Smooth muscle cell of the brain vasculature (primary cell): ENCODE measurements around the gene TMEM161A.
A peak's percentile ranks its signal among the peaks of the same experiment; 100 is the strongest.
"Not testable (repeated sequence)": the region's sequence is repeated elsewhere in the genome, so short reads cannot be mapped to it uniquely, and the experiment has no call there.

ENCODE experiments used
- DNase-seq: peaks from one replicate; pipeline ENCODE4 v3.0.0-alpha.2; 2012; ENCODE audit warnings: low read depth, low spot score

TMEM161A gene

DNA sequence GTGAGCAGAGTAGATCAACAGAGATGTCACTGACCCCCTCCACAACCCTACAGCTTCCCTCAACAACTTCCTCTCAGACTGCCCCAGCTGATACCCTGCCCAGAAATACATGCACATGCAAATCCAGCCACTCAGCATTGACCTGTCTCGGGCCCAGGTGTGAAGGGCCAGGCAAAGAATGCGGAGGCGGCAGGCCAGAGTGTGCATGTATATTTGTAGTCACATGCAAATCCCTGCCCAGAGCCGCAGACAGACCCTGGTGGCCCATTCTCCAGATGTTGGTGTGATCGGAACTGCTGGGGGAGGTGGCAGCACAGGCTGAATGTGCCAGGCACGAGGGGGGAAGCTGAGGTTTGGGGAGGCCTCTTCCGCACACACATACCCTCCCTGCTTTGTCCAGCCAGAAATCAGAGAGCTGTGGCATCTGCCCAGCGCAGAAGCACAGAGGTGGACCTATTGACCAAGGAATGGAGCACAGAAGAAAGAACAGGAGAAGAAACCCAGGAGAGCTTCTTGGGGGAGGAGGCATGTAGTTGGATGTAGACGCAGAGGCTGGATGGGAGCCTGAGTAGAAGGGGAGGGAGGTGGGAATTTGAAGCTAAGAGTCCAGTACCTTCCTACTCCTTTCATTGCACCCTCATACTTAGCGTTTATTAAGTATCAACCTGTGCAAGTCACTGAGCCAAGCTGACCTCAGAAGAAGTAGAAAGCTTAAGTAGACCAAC is 17.4 kb upstream of the TMEM161A start:
- DNase-seq: no peak

- no peak for DNase-seq
Measured at GRCh38 chr19:19154768-19155494, 16.7 kb upstream of the TMEM161A start.

- no peak for DNase-seq
Measured at GRCh38 chr19:19152668-19153384, 14.5 kb upstream of the TMEM161A start.

GRCh38 chr19:19151418-19151817 is 13.1 kb upstream of the TMEM161A start:
- no peak for DNase-seq

DNA sequence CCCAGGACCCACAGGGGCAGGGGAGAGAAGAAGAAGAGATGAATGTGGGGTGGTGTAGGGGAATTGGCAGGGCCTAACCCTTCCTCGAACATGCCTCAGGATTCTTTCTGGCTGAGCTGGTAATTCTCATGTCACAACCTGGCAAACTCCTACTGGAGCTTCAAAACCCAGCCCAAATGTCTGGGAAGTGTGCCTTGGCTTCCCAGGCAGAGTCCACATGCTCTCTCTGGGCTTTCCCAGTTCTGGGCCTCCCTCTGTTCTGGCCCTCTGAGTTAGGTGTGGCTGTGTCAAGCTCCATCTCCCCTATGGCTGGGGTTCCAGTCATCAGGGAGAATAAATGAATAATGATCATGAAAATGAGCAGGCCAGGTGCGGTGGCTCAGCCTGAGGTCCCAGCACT is 11.2 kb upstream of the TMEM161A start:
- DNase-seq: no peak

DNA sequence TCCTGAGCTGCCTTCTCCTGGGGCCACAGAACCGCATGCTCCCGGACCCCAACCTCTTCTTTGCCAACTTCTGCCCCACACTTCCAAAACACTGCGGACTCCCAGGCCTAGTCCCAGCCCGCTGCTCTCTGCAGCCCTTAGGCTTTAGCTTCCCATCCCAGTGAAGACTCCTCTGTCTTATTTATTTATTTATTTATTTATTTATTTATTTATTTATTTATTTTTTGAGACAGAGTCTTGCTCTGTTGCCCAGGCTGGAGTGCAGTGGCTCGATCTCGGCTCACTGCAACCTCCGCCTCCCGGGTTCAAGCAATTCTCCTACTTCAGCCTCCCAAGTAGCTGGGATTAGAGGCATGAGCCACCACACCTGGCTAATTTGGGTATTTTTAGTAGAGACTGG is 10.2 kb upstream of the TMEM161A start:
- DNase-seq: not testable (repeated sequence)

DNA sequence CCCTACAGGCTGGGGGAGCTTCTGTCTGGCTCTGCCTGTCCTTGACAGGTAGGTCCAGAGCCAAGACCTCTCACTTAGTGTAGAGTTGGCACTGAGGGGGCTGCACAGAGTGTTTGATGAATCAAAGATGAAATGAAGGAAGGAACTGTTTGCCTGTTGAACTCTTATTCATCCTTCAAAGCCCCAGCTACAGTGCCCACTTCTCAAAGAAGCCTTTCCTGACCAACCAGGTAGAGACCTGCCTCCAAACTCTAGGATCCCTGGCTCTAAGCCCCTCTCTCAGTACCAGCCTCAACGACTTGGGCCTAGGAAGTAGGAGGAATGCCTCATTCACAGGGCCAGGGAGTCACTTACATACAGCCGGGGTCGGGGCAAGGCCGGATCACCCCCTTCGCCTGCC is 9.1 kb upstream of the TMEM161A start:
- no peak for DNase-seq

DNA sequence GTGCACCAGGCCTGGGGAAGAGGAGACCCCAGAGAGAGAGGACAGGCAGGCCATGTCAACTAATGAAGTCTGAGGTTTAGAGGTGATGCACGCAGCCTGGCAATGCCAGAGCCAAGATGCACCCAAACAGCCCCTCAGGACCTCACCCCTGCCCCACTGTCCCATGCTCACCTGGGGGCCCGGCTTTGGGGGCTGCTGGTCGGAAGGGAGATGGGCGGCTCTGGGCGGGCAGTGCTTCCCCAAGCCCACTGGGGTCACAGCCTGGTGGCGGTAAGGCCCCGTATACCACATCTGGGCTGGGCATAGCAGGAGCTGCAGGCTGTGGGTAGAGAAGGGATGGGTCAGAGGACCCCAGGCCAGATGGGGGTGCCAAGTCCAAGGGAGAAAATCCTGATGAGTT is 8.6 kb upstream of the TMEM161A start:
- no peak for DNase-seq

DNA sequence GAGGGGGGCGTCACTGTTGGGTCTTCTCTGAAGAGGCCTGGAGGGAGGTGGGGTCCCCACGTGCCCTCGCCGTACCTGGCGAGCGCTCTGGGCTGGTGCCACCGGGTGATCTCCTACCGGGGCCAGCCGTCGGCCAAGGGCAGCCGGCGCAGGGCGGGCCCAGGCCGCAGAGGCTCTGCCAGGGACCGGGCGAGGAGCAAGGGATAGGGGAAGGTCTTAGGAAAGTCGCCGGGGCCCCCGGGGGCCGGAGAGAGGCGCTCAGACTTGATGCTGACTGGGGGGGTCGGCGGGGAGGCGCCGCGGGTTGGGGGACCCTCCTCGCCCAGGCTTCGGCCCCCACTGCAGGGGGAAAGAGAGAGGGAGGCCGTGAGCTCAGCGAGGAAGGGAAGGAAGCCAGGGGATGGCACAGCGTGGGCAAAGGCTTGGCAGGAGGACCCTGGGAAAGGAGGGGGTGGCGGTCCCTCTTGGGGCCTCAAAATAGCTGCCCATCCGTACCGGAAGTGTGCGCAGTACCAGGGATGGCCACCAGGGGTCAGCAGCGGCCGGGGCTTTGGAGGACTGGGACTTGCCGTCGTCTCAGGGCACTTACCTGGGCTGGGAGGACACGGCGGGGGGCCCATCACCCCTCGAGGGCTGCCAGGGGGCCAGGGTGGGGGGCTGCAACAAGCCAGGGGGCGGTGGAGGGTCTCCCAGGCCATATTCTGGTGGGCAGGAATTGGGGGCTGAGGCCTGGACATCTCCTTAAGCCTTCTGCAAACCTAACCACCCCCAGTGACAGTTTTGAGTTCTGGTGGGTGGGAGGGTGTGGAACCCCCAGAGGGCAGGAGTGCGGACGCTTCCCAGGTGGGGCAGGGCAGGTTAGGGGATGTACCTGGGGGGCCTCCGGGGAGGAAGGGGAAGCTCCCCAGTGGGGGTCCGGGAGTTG is 7.7 kb upstream of the TMEM161A start:
- DNase-seq: peak; percentile 18

DNA sequence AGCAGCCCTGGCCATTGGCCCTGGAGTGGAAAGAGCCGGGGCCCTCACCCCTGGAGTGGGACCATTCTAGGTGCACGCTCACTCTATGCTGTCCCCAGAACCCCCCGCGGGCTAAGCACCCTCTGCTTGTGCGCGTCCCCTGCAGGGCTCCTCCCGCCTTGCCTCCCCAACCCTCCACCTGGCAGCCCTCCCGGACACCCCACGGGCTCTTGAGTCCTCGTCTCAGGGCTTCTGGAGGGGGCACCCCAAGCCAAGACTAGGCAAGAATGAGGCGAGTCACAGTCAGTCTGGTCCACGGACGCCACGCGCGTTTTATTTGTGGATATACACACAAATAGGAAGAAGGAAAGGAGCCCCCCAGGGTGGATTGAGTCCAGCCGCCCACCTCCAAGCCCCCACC is 7.0 kb upstream of the TMEM161A start:
- no peak for DNase-seq

- no peak for DNase-seq
Measured at GRCh38 chr19:19142347-19142746, 4.1 kb upstream of the TMEM161A start.

- DNase-seq: no peak
Measured at GRCh38 chr19:19140476-19140875, 2.2 kb upstream of the TMEM161A start.

DNA sequence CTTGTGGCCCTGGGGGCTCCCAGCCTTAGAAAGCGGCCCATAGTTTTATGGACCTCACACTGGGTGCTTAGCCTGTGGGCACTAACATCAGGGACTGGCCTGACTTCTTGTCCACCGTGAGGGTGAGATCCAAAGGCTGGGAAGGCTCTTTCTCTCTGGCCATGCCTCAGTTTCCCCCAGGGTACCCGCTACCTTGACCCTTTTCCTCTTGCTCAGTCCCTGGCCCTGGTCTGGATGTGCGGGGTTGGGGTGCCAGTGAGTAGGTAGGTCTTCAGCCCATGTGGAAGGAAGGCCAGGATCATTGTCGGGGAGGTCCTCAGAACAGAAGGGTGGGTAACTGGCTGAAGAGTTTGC is 1.6 kb upstream of the TMEM161A start:
- DNase-seq: no peak

DNA sequence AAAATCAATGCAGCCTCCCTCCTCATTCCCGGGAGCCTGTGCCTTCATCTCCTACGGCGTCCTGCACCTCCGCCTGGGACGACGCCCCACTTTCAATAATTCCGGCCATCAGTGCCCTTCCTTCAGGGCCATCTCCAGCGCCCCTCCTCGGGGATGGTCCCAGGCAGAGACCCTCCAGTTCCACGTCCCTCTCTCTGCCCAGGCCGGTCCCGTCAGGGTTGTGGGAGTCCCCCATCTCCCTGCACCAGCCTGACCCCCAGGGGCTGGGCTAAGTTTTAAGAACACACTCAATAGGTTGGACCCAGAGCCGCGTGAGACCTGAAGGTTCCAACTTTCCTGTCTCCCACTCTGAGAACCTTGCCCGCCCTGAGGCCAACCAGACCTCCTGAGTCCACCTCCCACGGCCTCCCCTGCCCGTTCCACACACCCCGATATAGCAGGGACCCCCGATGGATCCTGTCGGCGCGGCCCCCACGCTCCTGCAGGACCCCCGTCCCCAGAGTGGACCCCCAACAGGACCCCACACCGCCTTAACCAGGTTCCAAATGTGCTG is 646 bp downstream of the TMEM161A start:
- DNase-seq: no peak

GRCh38 chr19:19135713-19136112 is 2.6 kb downstream of the TMEM161A start:
- DNase-seq: not testable (repeated sequence)

- no peak for DNase-seq
Measured at GRCh38 chr19:19134687-19135158, 3.6 kb downstream of the TMEM161A start.

- no peak for DNase-seq
Measured at GRCh38 chr19:19133985-19134384, 4.3 kb downstream of the TMEM161A start.

DNA sequence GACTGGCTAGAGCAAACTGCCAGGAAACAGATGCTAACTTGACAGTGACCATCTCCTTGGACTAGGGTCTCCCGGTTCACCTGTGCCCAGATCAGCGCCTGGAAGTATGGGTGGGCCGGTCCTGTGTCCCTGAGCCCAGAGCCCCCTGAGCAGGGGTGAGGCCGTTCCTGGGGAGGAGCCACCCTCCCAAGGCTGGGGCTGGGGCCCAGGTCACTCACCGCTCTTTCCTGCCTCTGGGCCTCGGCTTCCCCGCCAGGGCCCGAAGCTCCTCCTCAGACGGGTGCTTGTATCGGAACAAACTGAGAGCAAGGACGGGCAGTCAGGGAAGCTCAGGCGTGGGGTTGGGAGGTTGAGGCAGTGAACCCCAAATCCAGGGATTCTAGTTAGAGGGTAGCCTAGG is 5.4 kb downstream of the TMEM161A start:
- DNase-seq: no peak

DNA sequence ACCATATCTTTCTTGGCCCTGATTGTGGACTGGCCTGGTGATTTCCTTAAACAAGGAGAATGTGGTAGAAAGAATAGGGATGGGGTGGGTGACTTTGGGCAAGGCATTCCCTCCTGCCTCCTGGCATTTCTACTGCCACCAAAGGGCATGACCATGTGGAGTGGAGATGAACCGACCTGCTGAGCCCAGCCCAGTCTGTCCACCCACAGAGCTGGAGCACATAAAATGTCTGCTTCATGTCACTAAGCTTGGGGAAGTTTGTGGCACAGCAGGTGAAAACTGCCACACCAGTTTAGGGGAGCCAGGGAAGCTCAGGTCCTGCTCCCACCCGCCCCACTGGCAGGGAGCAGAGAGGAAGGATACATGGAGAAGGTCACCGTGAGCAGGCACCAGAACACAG is 6.3 kb downstream of the TMEM161A start:
- DNase-seq: no peak

GRCh38 chr19:19126102-19126501 is 12.2 kb downstream of the TMEM161A start:
- DNase-seq: no peak

DNA sequence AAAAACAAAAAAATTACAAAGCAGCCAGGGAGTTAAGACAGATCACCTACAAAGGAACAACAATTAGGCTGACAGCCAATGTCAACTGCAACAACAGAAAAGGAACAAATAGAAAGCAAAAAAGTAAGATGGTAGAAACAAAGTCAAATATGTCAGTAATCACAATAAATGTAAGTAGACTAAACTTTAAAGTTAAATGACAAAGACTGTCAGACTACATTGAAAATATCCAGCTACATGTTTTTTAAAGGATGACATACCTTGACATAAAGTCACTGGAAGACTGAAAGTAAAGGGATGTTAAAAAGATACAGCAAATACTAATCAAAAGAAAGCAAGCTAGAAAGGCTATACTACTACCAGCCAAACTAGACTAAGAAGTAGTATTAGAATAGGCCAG is 14.9 kb downstream of the TMEM161A start:
- DNase-seq: no peak
